GF-D8 (cell line): ENCODE measurements around the gene SOCS3.
"Not testable (repeated sequence)": the region's sequence is repeated elsewhere in the genome, so short reads cannot be mapped to it uniquely, and the experiment has no call there.

ENCODE experiments used
- DNase-seq: peaks from one replicate; lab custom pipeline; 2025; lab: John Stamatoyannopoulos, UW

The SOCS3 gene

DNA sequence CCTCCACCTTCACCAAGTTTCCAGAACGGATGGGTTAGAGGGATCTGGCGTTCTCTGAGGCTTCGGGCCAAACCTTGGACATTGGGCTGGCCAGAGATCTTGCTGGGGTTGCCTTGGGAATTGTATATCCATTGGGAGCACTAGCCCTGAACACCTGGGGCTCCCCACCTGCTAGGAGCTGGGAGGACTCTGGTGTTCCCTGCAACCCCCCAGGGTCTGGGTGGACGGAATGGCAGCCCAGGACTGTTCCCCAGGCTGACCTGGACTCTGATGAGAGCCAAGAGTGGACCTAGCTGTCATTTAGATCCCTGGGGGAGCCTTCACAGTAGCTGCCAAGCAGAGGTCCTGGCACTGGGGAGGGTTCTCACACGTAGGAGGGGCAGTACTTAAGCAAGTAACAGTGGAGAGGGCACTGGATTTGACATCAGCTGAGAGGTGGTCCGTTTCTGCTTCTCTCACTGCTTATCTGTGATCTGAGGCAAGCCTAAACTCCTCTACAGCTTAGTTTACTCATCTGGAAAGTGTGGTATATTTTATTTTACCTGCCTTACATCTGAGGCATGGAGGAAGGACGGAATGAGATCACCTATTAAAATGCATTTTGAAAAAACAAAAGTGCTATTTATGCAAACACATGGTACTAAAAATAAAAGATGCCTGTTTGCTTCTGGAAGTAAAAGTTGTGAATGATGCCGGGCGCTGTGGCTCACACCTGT lies 11.7 kb downstream of the SOCS3 start:
- DNase-seq = no peak

DNA sequence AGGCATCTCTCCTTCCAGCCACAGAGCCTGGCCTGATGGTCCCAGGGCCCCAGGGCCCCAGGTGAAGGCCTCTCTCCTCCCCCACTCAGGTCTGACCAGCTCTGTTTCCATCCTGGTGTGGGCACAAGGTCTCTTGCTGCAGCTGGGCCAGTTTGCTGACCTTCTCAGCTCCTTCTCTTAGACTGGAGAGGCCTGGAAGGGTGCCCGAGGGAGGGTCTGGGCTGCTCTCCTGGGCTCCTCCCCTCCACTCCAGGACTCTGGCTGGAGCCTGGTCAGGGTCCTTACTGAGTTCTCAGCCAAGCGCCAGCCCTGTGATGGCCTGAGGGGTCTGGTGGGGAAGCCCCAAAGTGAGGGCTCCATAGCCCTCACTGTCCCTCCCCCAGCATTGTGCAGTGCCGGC lies 12.4 kb downstream of the SOCS3 start:
- DNase-seq = no peak

GRCh38 chr17:78346605-78347250 lies 13.1 kb downstream of the SOCS3 start:
- DNase-seq = no peak

DNA sequence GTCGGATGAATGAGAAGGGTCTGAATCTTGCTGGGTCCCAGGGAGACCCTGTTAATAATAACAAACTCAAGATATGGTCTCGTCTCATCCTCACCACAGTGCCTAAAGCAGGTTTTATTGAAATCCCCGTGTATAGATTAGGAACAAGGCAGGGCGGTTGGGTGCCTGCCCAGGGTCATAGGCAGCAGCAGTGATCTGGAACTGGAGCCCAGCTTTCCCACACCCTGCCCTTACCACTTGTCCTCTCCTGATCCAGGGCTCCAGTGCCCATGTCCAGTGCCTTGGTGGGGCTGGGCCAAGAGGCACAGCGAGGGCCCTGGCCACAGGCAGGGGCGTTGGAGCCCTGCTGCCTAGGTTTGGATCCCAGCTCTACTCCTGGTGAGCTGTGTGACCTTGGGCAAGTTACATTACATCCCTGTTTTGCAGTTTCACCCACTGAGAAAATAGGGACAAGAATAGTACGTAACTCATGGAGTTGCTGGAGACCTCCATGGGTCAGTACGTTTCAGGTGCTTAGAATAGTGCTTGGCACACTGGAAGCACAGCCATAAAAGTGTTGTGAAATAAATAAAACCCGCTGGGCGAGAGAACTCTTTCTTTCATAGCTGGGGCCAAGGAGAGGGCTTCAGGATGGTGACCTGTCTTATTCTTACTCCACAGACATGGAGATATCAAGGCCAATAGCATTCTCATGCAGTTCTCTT lies 13.9 kb downstream of the SOCS3 start:
- no peak for DNase-seq

DNA sequence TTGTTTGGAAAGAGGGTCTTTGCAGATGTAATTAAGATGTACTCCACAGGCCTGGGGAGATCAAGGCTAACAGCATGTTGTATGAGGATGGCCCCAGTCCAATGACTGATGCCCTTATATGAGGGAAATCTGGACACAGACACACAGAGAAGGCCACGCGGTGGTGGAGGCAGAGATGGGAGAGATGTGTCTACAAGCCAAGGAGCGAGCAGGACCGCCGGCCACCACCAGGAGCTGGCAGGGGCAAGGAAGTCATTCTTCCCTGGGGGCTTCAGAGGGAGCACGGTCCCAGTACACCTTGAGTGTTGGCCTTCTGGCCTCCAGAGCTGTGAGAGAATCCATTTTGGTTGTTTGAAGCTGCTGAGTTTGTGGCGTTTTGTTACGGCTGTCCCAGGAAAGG lies 14.7 kb downstream of the SOCS3 start:
- DNase-seq = no peak

DNA sequence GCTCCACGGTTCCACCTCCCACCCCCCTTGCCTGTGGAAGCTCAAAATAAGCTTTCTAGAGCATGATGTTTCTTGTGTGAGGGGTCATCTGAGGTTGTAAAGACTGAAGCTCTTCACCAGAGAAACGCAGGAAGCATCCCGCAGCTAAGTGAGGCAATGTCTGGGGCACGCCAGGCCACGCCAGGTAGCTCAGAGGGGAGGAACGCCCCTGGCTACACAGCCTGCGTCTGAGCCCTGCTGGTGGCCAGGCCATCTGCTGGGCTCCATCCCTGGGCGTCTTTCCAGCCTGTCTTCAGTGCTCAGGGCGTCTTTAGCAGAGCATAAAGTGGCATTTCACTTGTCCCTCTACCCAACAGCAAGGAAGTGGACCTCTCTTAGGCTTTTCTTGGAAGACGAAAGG lies 15.2 kb downstream of the SOCS3 start:
- DNase-seq = no peak

GRCh38 chr17:78343543-78344201 lies 16.2 kb downstream of the SOCS3 start:
- no peak for DNase-seq

GRCh38 chr17:78343187-78343542 lies 16.7 kb downstream of the SOCS3 start:
- DNase-seq = peak; percentile 30

DNA sequence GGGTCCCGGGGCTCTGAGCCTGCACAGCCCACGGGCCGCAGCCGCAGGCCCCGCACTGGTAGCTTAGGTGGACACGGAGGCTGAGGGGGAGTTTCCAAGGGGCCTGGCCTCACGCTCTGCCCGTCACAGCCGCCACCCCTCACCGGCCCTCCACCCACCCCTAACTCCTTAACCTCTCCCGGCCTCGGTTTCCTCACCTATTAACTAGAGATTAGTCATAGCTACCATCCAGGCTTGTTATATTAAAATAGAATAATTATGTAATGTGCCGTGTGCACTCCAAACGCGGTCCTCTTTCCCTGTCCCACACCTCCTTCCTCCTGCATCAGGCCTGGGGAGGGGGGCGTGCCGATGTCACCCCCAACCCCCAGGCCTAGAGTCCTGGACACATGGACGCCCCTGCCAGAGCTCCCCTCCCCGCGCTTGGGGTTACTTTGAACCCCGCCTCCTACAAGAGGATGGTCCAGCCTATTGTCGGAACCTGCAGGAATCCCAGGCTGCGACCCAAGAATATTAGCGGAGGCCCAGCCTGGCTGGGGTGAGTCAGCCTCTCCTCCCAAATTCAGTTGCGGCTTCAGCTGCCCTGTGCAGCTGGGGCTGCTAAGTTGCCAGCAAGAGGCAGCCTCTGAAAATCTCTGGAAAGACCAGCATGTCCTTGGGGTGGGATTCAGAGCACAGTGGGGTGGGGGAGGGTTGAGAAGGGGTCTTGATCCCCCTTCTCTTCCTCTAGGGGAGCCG lies 17.3 kb downstream of the SOCS3 start:
- no peak for DNase-seq

DNA sequence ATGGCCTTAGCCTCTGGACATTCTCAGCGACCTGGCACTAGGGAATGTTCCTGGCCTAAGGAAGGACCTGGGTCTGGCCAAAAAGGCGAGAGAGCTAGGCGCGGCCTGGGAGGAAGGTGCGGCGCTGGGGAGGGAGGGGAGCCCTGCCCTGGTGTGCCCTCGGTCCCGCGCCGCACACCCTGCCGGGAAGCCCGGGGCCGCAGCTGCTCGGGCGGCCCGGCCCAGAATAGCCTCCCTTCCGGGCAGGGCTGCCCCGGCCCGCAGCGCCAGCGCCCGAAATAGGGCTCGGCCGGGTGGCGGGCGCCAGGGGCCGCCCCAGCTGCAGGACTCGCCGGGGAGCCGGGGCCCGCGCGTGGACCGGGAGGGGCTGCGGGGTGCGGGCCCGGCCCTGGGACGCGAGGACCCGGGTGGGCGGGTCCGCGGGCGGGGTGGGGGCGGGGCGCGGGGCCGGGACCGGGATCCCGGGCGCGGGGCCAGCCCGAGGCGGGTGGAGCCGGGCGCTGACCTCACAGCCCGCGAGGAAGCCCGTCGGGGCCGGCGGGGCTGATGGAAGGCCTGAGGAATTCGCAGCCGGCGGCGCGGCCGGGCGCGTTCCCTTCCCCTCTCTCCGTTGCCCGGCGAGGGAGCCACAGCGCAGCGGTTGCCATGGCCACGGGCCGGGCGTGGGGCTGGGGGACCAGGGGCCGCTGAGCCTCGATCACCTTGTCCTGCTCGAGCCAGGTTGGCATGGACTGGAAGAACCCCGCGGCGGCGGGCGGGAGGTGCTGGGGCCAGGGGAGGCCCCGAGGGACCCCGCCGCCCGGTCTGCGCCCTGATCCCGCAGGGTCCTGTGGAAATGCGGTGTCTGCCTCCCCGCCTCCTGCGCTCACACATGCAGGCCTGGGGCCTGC lies 18.1 kb downstream of the SOCS3 start:
- no peak for DNase-seq

- DNase-seq = no peak
These were observed 19.5 kb downstream of the SOCS3 start for GRCh38 chr17:78340183-78340955.

DNA sequence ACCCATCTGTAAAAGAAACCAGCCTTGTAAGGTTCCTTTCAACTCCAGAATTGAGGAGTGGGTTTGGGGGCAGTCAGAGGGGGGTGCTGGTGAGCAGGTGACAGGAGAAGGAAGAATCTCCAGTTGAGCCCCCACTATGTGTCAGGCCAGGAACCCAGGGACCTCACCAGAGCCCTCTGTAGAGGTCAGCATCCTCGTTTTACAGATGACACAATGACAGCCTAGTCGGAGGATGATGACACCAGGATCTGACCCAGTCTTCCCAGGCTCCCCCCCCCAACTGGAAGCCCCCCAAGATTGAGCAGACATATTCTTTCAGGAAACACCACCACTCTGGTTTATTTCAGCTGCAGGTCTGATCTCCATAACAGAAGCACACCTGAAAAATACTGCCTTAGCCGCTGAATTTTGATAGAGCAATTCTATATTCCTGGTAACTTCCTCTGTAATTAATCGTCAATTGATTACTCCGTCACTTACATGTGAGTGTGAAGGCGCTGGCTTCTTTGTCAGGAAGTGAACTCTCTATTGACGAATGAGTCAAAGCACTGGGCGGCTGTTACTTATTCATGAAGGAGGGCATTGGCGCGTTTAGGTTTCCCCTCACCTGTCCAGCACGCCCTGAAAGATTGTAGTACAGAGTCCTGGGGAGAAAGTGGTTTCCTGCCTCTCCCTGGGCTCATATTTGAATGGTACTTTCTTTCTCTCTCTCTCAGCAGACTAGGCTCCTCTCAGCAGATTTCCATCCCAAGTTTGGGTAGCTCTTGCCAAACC lies 21.2 kb downstream of the SOCS3 start:
- DNase-seq = no peak

DNA sequence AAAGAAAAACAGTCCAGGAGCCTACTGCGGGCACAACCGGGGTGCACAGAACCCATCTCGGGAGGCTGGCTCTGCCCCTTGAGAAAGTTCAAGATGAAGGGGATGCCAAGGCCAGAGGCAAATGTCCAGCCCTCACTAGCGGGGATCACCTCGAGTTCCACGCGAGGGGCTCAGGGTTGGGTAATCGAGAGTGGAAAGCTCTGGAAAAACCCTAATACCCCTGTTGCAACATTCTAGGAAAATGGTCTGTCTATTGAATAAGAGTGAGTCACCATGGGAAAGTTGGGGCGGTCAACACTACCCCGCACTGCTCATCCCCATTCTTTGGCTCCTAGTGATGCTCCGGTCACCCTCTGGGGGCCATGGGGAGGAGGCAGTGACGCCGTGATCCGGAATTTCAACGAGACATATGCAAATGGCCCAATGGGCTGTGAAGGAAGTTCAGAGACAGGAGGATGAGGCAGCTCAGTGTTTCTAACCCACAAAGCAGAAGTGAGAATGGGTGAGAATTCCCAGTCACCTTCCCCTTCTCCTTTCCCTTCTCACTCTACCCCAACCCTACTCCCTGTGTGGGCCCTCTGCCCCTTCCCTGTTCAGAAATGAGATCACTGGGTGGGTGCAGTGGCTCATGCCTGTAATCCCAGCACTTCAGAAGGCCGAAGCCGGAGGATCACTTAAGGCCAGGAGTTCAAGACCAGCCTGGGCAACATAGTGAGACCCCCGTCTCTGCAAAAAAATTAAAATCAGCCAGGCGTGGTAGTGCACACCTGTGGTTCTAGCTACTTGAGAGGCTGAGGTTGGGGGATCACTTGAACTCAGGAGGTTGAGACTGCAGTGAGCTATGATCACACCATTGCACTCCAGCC lies 22.4 kb downstream of the SOCS3 start:
- DNase-seq = no peak

DNA sequence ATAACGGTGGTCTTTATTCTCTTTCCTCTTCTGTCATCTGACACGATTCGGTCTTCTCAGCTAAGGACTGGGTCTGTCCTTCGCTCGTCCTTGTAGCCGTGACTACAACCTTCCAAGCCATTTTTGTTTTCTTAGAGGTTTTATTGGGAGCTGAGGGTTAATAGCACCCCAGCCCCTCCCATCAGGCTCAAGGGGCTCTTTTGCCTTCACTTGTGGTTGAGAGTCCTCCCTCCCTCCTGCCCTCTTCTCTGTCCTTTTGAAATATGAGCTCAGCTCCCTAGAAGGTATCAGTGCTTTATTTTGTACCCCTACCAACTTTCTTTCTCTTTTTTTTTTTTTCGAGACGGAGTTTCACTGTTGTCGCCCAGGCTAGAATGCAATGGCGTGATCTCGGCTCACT lies 24.7 kb downstream of the SOCS3 start:
- DNase-seq = no peak

- no peak for DNase-seq
These were observed 26.9 kb downstream of the SOCS3 start for GRCh38 chr17:78332991-78333390.

- not testable (repeated sequence) for DNase-seq
These were observed 28.5 kb downstream of the SOCS3 start for GRCh38 chr17:78331355-78331754.

GRCh38 chr17:78330570-78331224 lies 29.2 kb downstream of the SOCS3 start:
- no peak for DNase-seq
